Inflammatory macrophage treated with lipopolysaccharide for 1 hour (primary cell): Measurements from ENCODE around the gene ENDOG.

Experiments used
- DNase-seq, 2 donors: peaks; one replicate each; pipeline ENCODE4 v3.0.0-alpha.2; 2020 to 2022

Gene ENDOG

GRCh38 chr9:128802482-128802881, 15.8 kb upstream of the ENDOG start:
- no peak for DNase-seq

- DNase-seq = no peak
Measured at GRCh38 chr9:128805661-128806060, 12.6 kb upstream of the ENDOG start.

- no peak for DNase-seq
Measured at GRCh38 chr9:128807827-128808226, 10.5 kb upstream of the ENDOG start.

GRCh38 chr9:128808543-128808942, 9.8 kb upstream of the ENDOG start:
- DNase-seq = no peak

GRCh38 chr9:128809036-128809599, 9.2 kb upstream of the ENDOG start:
- DNase-seq = no peak

GRCh38 chr9:128809831-128810230, 8.5 kb upstream of the ENDOG start:
- no peak for DNase-seq

GRCh38 chr9:128810873-128811272, 7.4 kb upstream of the ENDOG start:
- no peak for DNase-seq

- DNase-seq = peak in 1 of 2 donors; percentile 5
Measured at GRCh38 chr9:128818839-128819715, 777 bp downstream of the ENDOG start.

- no peak for DNase-seq
Measured at GRCh38 chr9:128819716-128820664, 1.7 kb downstream of the ENDOG start.

- no peak for DNase-seq
Measured at GRCh38 chr9:128820665-128821583, 2.6 kb downstream of the ENDOG start.

- no peak for DNase-seq
Measured at GRCh38 chr9:128821584-128822406, 3.5 kb downstream of the ENDOG start.

GRCh38 chr9:128822407-128823042, 4.2 kb downstream of the ENDOG start:
- no peak for DNase-seq

- DNase-seq = no peak
Measured at GRCh38 chr9:128823362-128823902, 5.1 kb downstream of the ENDOG start.

- no peak for DNase-seq
Measured at GRCh38 chr9:128823903-128824406, 5.7 kb downstream of the ENDOG start.

GRCh38 chr9:128824911-128825310, 6.6 kb downstream of the ENDOG start:
- no peak for DNase-seq

- DNase-seq = no peak
Measured at GRCh38 chr9:128825923-128826700, 7.8 kb downstream of the ENDOG start.

GRCh38 chr9:128828267-128828666, 10.0 kb downstream of the ENDOG start:
- no peak for DNase-seq

- DNase-seq = no peak
Measured at GRCh38 chr9:128828719-128829452, 10.6 kb downstream of the ENDOG start.
